Thyroid gland (tissue), 4 donors: Measurements from ENCODE around the gene DLG2. TPM values are rescaled to one million over a fixed set of nuclear protein-coding genes. Genes with fewer than 3 reads are reported as not detected.
"Not testable (repeated sequence)": the region's sequence is repeated elsewhere in the genome, so short reads cannot be mapped to it uniquely, and the experiment has no call there.

Experiments
- DNase-seq, 2 donors: peaks; one replicate each; pipeline ENCODE4 v3.0.0-alpha.2; 2019
- H3K27ac ChIP-seq, 3 donors: fragments of 200-600 bp; sonication (generic); 1 replicate in 2 of 3; 2 replicates in 1 of 3; pipeline ENCODE4 v1.5.1; 2016 to 2019; ENCODE audit warnings: mild to moderate bottlenecking in 1 of 3, moderate library complexity in 1 of 3
- H3K27me3 ChIP-seq: fragments of 200-600 bp; sonication (generic); one replicate; pipeline ENCODE4 v1.5.1; 2019
- H3K36me3 ChIP-seq, 2 donors: fragments of 200-600 bp; sonication (generic); one replicate each; pipeline ENCODE4 v1.5.1; 2016 to 2019
- H3K4me1 ChIP-seq, 2 donors: fragments of 200-600 bp; sonication (generic); one replicate each; pipeline ENCODE4 v1.5.1; 2017 to 2019
- H3K4me3 ChIP-seq, 3 donors: fragments of 200-600 bp; sonication (generic); replicated peaks in 1 of 3; 1 replicate in 2 of 3; 2 replicates in 1 of 3; pipeline ENCODE4 v1.5.1; 2016; ENCODE audit warnings: mild to moderate bottlenecking in 1 of 3
- H3K9me3 ChIP-seq: fragments of 200-600 bp; sonication (generic); one replicate; pipeline ENCODE4 v1.5.1; 2017
- CTCF ChIP-seq, 6 experiments: fragments of 200-600 bp in 3 of 6; fragments of 450-650 bp in 3 of 6; sonication (generic) in 3 of 6; IDR thresholded peaks; one replicate each; pipeline ENCODE4 v1.5.1; 2016 to 2019; ENCODE audit warnings: antibody characterized with exemption in 6 of 6, mild to moderate bottlenecking in 2 of 6, inconsistent platforms in 1 of 6, moderate library complexity in 1 of 6
- POLR2A ChIP-seq, 2 donors: fragments of 450-650 bp; IDR thresholded peaks; one replicate each; pipeline ENCODE4 v1.6.1; 2017; ENCODE audit warnings: antibody characterized with exemption in 2 of 2, mild to moderate bottlenecking in 2 of 2, moderate library complexity in 1 of 2
- WGBS, 2 donors: methylation state at CpG; one replicate each; pipeline ENCODE4 v1.1.5; 2017; 5-methylcytosine and 5-hydroxymethylcytosine counted together
- intact Hi-C: fragments of 100-400 bp; cut with DNase I; formaldehyde crosslinking; loops from one replicate; pipeline ENCODE4 v1.15.1; 2023
- total RNA-seq, 4 donors: library from RNA; depleted of rRNA; stranded (reverse); fragments of >200 nt; gene quantifications; one replicate each; pipeline ENCODE4 v1.2.3, GENCODE V29; 2016

Gene DLG2
- total RNA-seq, 4 donors from 2014 or later = 29.4 to 79.4 (median 42.4) TPM

GRCh38 chr11:85663080-85663752 lies 36.1 kb upstream of the DLG2 start:
- TF ChIP-seq CTCF (IDR thresholded peaks at IDR 0.05) (no peak), POLR2A (IDR thresholded peaks at IDR 0.05) (no peak)
- Histone ChIP-seq H3K27me3 (no peaks in the 10 kb centered on the region), H3K9me3 (no peaks in the 10 kb centered on the region), H3K36me3 (no peaks in the 10 kb centered on the region), H3K4me3 (peak overlapping the region; percentile 4 to 95 (median 89)), H3K4me1 (peaks cover 19 to 22% of the 10 kb centered on the region in 2 donors), H3K27ac (peak overlapping the region in 2 of 3 donors; percentile 95 to 96)
- 4 to 6% methylated on average over 10 of the region's 10 CpGs for WGBS, 2 donors
- intact Hi-C loops = no loop called here
- no peak for DNase-seq

- no peak for DNase-seq
- no peaks in the 10 kb centered on the region for H3K9me3 ChIP-seq
- H3K4me1 ChIP-seq = peaks cover 19 to 22% of the 10 kb centered on the region in 2 donors
- no peaks in the 10 kb centered on the region for H3K27me3 ChIP-seq
- TF ChIP-seq POLR2A (IDR thresholded peaks at IDR 0.05) = no peak
- TF ChIP-seq CTCF (IDR thresholded peaks at IDR 0.05) = no peak
- H3K4me3 ChIP-seq = no peak overlapping the region
- no peak overlapping the region for H3K27ac ChIP-seq
- 18 to 19% methylated on average over 4 of the region's 4 CpGs for WGBS, 2 donors
- intact Hi-C loops = no loop called here
- H3K36me3 ChIP-seq = no peaks in the 10 kb centered on the region
These were observed 35.0 kb upstream of the DLG2 start for GRCh38 chr11:85661972-85662664.

GRCh38 chr11:85658180-85658579 lies 31.0 kb upstream of the DLG2 start:
- DNase-seq = no peak
- no peaks in the 10 kb centered on the region for H3K27me3 ChIP-seq
- TF ChIP-seq POLR2A (IDR thresholded peaks at IDR 0.05) = no peak
- TF ChIP-seq CTCF (IDR thresholded peaks at IDR 0.05) = no peak
- no peak overlapping the region for H3K27ac ChIP-seq
- H3K4me1 ChIP-seq = peaks cover 14 to 21% of the 10 kb centered on the region in 2 donors
- H3K36me3 ChIP-seq = no peaks in the 10 kb centered on the region
- no peak overlapping the region for H3K4me3 ChIP-seq
- intact Hi-C loops = no loop called here
- WGBS, 2 donors = 66 to 67% methylated on average over 1 of the region's 1 CpG
- H3K9me3 ChIP-seq = no peaks in the 10 kb centered on the region

- intact Hi-C loops = no loop called here
- Histone ChIP-seq H3K36me3 (no peaks in the 10 kb centered on the region), H3K27me3 (no peaks in the 10 kb centered on the region), H3K4me1 (peaks cover 11 to 13% of the 10 kb centered on the region in 2 donors), H3K27ac (no peak overlapping the region), H3K4me3 (no peak overlapping the region), H3K9me3 (no peaks in the 10 kb centered on the region)
- TF ChIP-seq POLR2A (IDR thresholded peaks at IDR 0.05) = no peak
- no peak for TF ChIP-seq CTCF (IDR thresholded peaks at IDR 0.05)
- no peak for DNase-seq
- 90 to 95% methylated on average over 1 of the region's 1 CpG for WGBS, 2 donors
These were observed 29.6 kb upstream of the DLG2 start for GRCh38 chr11:85656777-85657176.

GRCh38 chr11:85654343-85654742 lies 27.2 kb upstream of the DLG2 start:
- DNase-seq, H3K36me3 ChIP-seq, H3K4me1 ChIP-seq, H3K27ac ChIP-seq, H3K4me3 ChIP-seq, intact Hi-C loops, H3K9me3 ChIP-seq, H3K27me3 ChIP-seq: not testable (repeated sequence)
- whole genome bisulfite sequencing, 2 donors = 97% methylated on average over 4 of the region's 4 CpGs
